Keratinocyte (primary cell): ENCODE data around the gene CD2AP.

Experiments
- CTCF ChIP-seq, 3 experiments: IDR thresholded peaks in 1 of 3; conservative IDR thresholded peaks in 1 of 3; optimal IDR thresholded peaks in 1 of 3; 2 replicates in 2 of 3; 3 replicates in 1 of 3; pipeline versions ENCODE3 to v1.5.1; 2011; ENCODE audit warnings: low read length in 3 of 3, mild to moderate bottlenecking in 3 of 3, moderate library complexity in 2 of 3, control low read depth in 1 of 3, inconsistent platforms in 1 of 3; ENCODE audit not compliant: insufficient read depth in 2 of 3; ENCODE audit errors: extremely low read depth in 1 of 3
- EZH2 ChIP-seq: IDR thresholded peaks from one replicate; pipeline ENCODE4 v1.6.1; 2012; ENCODE audit warnings: inconsistent platforms, mild to moderate bottlenecking, low read length, moderate library complexity

GRCh38 chr6:47655719-47656595, 178.4 kb downstream of the CD2AP start:
- TF ChIP-seq CTCF (optimal IDR thresholded peaks at IDR 0.05 in 1 of 3, IDR thresholded peaks at IDR 0.05 in 1 of 3, conservative IDR thresholded peaks at IDR 0.05 in 1 of 3; ENCODE audit: extremely low read depth in 1 of 3, insufficient read depth in 2 of 3, low read length in 3 of 3) = no peak
- no peak for TF ChIP-seq EZH2
